Measurements from ENCODE around the gene LDLRAD2. TPM values are rescaled to one million over a fixed set of nuclear protein-coding genes. Genes with fewer than 3 reads are reported as not detected.

Gene LDLRAD2
- total RNA-seq, 6 experiments from 2014 or later: 0.14 TPM; not detected in 5

GRCh38 chr1:21838359-21839157, 26.5 kb downstream of the LDLRAD2 start:
- no peak overlapping the region for H3K4me3 Mint-ChIP-seq
- DNase-seq: no peak
- no peaks in the 10 kb centered on the region for H3K4me1 Mint-ChIP-seq (ENCODE audit: low read depth)
- H3K27ac Mint-ChIP-seq: no peak overlapping the region
- peaks cover 6% of the 10 kb centered on the region for H3K9me3 Mint-ChIP-seq
- peaks cover 28% of the 10 kb centered on the region for H3K36me3 Mint-ChIP-seq (ENCODE audit: low read depth)
- TF ChIP-seq, protein P1, sequence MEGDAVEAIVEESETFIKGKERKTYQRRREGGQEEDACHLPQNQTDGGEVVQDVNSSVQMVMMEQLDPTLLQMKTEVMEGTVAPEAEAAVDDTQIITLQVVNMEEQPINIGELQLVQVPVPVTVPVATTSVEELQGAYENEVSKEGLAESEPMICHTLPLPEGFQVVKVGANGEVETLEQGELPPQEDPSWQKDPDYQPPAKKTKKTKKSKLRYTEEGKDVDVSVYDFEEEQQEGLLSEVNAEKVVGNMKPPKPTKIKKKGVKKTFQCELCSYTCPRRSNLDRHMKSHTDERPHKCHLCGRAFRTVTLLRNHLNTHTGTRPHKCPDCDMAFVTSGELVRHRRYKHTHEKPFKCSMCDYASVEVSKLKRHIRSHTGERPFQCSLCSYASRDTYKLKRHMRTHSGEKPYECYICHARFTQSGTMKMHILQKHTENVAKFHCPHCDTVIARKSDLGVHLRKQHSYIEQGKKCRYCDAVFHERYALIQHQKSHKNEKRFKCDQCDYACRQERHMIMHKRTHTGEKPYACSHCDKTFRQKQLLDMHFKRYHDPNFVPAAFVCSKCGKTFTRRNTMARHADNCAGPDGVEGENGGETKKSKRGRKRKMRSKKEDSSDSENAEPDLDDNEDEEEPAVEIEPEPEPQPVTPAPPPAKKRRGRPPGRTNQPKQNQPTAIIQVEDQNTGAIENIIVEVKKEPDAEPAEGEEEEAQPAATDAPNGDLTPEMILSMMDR (IDR thresholded peaks at IDR 0.05): no peak
- peaks cover 24% of the 10 kb centered on the region for H3K27me3 Mint-ChIP-seq (ENCODE audit: insufficient read depth)

GRCh38 chr1:21839337-21840037, 27.4 kb downstream of the LDLRAD2 start:
- Mint-ChIP-seq H3K4me1 (ENCODE audit: low read depth) (no peaks in the 10 kb centered on the region), H3K9me3 (peaks cover under 1% of the 10 kb centered on the region; the same call in 1 of the 2 replicates), H3K27ac (no peak overlapping the region), H3K4me3 (no peak overlapping the region), H3K36me3 (ENCODE audit: low read depth) (peaks cover 20% of the 10 kb centered on the region), H3K27me3 (ENCODE audit: insufficient read depth) (peaks cover 28% of the 10 kb centered on the region)
- no peak for DNase-seq
- TF ChIP-seq, protein P1 (IDR thresholded peaks at IDR 0.05): no peak

GRCh38 chr1:21840981-21841380, 28.9 kb downstream of the LDLRAD2 start:
- TF ChIP-seq, protein P1 (IDR thresholded peaks at IDR 0.05): no peak
- no peak overlapping the region; the same call in 1 of the 2 replicates for H3K4me3 Mint-ChIP-seq

DNA sequence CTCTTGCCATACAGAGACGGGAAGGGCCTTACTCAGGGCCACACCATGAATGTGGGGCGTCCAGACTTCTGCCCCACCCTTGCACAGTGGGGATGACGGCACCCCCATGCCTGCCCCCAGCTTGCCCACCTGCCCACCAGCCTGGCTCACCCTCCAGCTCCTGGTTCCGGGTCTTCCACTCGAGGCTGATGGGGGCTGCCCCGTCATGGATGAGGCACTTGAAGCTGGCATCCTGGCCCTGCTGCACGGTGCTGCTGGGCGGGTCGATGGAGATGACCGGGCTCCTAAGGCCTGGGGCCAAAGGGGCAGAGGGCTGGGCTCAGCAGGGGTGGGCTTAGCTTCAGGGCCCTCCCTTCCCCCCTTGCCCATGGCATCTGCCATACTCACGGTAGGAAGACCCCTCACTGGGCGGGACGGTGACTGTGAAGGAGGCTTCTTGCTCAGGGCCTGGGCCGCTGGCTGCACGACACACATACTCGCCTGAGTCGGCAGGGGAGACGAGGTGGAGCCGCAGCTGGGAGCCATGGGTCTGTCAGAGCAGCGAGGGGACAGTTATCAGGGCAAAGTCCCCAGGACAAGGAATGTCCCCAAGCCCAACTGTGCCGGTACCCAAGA, 29.9 kb downstream of the LDLRAD2 start:
- Mint-ChIP-seq H3K4me3 (no peak overlapping the region), H3K4me1 (ENCODE audit: low read depth) (no peaks in the 10 kb centered on the region), H3K36me3 (ENCODE audit: low read depth) (peaks cover 12% of the 10 kb centered on the region), H3K27ac (no peak overlapping the region), H3K9me3 (no peaks in the 10 kb centered on the region), H3K27me3 (ENCODE audit: insufficient read depth) (peaks cover 26% of the 10 kb centered on the region)
- DNase-seq: no peak
- TF ChIP-seq, protein P1 (IDR thresholded peaks at IDR 0.05): no peak

More at GRCh38 chr1:21840981-21841380, 28.9 kb downstream of the LDLRAD2 start:
- Mint-ChIP-seq H3K9me3 (no peaks in the 10 kb centered on the region), H3K4me1 (ENCODE audit: low read depth) (no peaks in the 10 kb centered on the region), H3K27ac (no peak overlapping the region; the same call in 1 of the 2 replicates), H3K27me3 (ENCODE audit: insufficient read depth) (peaks cover 26% of the 10 kb centered on the region), H3K36me3 (ENCODE audit: low read depth) (peaks cover 11% of the 10 kb centered on the region)
- no peak for DNase-seq

DNA sequence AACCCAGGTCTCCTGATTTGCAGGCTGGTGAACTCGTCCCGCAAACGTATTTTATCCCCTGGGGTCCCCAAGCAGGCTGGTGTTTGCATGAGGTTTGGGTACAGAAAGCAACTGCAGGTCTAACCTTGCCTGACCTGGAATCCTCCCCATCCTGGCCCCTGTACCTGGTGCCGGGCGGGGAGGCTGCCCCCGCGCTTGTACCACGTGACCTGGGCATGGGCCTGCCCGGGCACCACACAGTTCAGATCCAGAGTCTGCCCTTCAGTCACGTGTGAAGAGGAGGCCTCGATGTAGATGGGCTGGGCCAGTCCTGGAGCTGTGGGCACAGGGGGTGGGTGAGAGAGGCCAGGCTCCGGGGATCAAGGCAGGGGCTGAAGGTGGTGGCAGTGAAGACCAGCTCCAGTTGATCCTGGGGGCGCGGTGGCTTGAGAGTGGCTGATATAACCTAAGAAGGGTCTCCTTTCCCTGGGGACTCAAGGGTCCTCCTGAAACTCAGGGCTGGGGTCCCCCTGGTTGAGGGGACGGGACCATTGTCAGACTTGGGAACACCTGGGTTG, 30.6 kb downstream of the LDLRAD2 start:
- Mint-ChIP-seq H3K9me3 (no peaks in the 10 kb centered on the region), H3K36me3 (ENCODE audit: low read depth) (peaks cover 19% of the 10 kb centered on the region), H3K4me1 (ENCODE audit: low read depth) (no peaks in the 10 kb centered on the region), H3K27ac (peak overlapping the region; percentile 21; the same call in 1 of the 2 replicates), H3K27me3 (ENCODE audit: insufficient read depth) (peaks cover 31% of the 10 kb centered on the region), H3K4me3 (no peak overlapping the region)
- DNase-seq: no peak
- TF ChIP-seq, protein P1 (IDR thresholded peaks at IDR 0.05): no peak

Data from HFFc6 (cell line).